ENCODE measurements around the gene HAL.

- TF ChIP-seq CTCF (IDR thresholded peaks at IDR 0.05; ENCODE audit: low read depth, low read length, missing input control) (no peak), GABPA (IDR thresholded peaks at IDR 0.05 in 1 of 2, conservative IDR thresholded peaks at IDR 0.05 in 1 of 2) (no peak), ATF3 (IDR thresholded peaks at IDR 0.05) (no peak), NR2F2 (IDR thresholded peaks at IDR 0.05) (no peak), RAD21 (IDR thresholded peaks at IDR 0.05) (no peak), JUND (IDR thresholded peaks at IDR 0.05) (no peak), RXRA (IDR thresholded peaks at IDR 0.05) (no peak), FOXA1 (IDR thresholded peaks at IDR 0.05) (no peak), HNF4A (conservative IDR thresholded peaks at IDR 0.05) (no peak), MAX (IDR thresholded peaks at IDR 0.05) (no peak), YY1 (IDR thresholded peaks at IDR 0.05) (no peak)
These were observed 37.6 kb upstream of the HAL start for GRCh38 chr12:96033549-96034389.
